ENCODE results near the gene RGS11. TPM values are rescaled to one million over a fixed set of nuclear protein-coding genes. Genes with fewer than 3 reads are reported as not detected.

The RGS11 gene
- total RNA-seq, 1 donor from 2014 or later, result not detected

DNA sequence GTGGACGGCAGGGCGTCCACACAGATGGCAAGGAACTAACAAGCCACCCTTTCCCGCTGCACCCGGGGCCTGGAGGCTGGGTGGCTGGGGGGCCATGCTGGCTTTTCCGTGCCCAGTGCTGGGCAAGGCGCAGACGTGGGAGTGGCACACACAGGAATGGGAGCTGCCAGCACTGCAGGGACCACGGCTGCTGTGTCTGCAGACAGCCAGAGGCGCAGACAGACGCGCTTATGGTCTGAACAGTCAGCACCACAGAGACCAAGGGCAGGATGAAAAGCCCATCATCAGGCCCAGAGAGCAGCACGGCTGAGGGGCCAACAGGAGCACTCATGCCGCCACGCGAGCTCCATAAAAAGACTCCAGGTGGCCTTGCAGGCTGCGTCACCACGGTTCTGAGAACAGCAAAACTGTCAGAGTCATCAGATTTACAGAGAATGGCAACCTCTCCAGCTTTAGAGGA, 31.2 kb upstream of the RGS11 start:
- Mint-ChIP-seq H3K9me3 (no peaks in the 10 kb centered on the region), H3K4me1 (peaks cover 5% of the 10 kb centered on the region), H3K36me3 (ENCODE audit: low read depth) (peaks cover 63% of the 10 kb centered on the region), H3K27me3 (no peaks in the 10 kb centered on the region), H3K27ac (no peak overlapping the region), H3K4me3 (no peak overlapping the region)
- no peak for ATAC-seq (ENCODE audit: low read depth)
- intact Hi-C loops (cut with micrococcal nuclease), result no loop called here
- DNase-seq, result no peak
- TF ChIP-seq, protein P1, sequence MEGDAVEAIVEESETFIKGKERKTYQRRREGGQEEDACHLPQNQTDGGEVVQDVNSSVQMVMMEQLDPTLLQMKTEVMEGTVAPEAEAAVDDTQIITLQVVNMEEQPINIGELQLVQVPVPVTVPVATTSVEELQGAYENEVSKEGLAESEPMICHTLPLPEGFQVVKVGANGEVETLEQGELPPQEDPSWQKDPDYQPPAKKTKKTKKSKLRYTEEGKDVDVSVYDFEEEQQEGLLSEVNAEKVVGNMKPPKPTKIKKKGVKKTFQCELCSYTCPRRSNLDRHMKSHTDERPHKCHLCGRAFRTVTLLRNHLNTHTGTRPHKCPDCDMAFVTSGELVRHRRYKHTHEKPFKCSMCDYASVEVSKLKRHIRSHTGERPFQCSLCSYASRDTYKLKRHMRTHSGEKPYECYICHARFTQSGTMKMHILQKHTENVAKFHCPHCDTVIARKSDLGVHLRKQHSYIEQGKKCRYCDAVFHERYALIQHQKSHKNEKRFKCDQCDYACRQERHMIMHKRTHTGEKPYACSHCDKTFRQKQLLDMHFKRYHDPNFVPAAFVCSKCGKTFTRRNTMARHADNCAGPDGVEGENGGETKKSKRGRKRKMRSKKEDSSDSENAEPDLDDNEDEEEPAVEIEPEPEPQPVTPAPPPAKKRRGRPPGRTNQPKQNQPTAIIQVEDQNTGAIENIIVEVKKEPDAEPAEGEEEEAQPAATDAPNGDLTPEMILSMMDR (IDR thresholded peaks at IDR 0.05), result no peak
- POLR2A ChIA-PET, result interaction anchor here (0.5 kb wide), 1 partner anchor 64 kb away, joined by 4 read pairs; no protein-coding TSS in a partner anchor
- CTCF ChIA-PET, result no interaction called here

DNA sequence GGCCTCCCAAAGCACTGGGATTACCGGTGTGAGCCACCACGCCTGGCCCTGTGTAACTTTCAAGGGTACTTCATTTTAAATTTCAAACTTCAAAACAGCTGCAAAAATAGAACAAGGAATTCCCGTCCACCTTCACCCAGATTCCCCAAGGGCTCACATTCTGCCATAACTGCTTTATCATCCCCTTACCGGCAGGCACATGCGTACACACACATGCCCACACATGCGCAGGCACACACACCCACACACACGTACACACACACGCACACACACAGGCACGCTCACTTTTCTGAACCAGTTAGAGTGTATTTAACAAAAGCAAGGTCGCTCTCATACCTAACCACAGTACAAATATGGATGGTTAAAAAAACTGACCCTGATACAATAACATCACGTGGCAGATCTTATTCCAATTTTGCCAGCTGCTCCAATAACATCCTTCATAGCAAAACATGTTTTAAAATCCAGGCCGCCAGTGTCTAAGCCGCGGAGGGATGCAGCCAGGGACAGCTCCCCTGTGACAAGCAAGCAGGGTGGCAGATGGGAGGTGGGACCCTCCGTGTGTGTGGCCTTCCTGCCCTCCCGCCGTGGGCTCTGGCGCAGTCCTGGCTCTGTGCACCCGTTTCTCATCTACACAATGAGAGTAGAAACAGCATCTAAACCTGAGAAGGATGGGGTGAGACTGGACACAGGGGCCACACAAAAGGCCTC, 30.3 kb upstream of the RGS11 start:
- Mint-ChIP-seq H3K36me3 (ENCODE audit: low read depth) (peaks cover 59% of the 10 kb centered on the region), H3K4me1 (peaks cover 5% of the 10 kb centered on the region)

DNA sequence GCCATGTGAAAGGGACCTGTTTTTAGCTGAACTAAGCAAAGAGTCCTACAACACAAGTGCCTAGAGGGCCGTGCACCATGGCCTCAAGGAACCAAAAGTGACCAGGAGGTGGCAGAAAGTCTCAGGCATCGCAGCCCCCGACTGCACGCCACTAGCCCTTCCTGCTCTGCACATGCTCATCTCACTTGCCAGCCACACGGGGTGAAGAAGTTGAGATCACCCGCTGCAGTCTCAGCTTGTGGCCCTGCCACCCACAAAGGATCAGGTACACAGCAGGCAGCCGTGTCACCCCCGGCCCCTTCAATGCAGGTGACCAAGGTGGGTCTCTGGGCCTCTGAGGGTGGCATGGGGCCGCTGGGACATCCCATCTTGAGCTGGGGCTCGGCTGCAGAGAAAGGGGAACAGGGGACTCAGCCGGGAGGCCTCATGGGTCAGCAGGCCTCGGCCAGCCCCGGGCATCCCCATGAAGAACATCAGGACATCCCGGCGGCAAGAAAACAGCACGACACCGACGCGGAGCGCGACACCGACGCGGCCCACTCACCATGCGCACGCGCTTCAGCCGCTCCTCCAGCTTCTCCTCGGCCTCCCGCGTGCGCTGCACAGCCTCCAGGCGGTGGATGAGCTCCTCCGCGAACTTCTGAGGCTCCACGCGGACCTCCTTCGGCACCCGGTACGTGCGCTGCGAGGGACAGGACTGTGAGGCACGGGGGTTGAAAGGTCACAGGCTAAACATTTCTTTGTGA, 28.2 kb upstream of the RGS11 start:
- Mint-ChIP-seq H3K4me1 (no peaks in the 10 kb centered on the region), H3K27me3 (no peaks in the 10 kb centered on the region), H3K4me3 (no peak overlapping the region), H3K36me3 (ENCODE audit: low read depth) (peaks cover 52% of the 10 kb centered on the region), H3K27ac (no peak overlapping the region), H3K9me3 (no peaks in the 10 kb centered on the region)
- no peak for DNase-seq
- TF ChIP-seq, protein P1 (IDR thresholded peaks at IDR 0.05), result no peak
- ATAC-seq (ENCODE audit: low read depth), result no peak
- intact Hi-C loops (cut with micrococcal nuclease), result no loop called here
- CTCF ChIA-PET, result no interaction called here
- POLR2A ChIA-PET, result interaction anchor here (0.6 kb wide), 1 partner anchor 49 kb away, joined by 3 read pairs; the partner anchor contains the start of gene AXIN1

More for the DNA sequence above, 30.3 kb upstream of the RGS11 start:
- intact Hi-C loops (cut with micrococcal nuclease), result no loop called here
- POLR2A ChIA-PET, result no interaction called here
- Mint-ChIP-seq H3K9me3 (no peaks in the 10 kb centered on the region), H3K27me3 (no peaks in the 10 kb centered on the region), H3K27ac (no peak overlapping the region), H3K4me3 (no peak overlapping the region)
- CTCF ChIA-PET, result no interaction called here
- DNase-seq (no peak), ATAC-seq (ENCODE audit: low read depth) (no peak)
- TF ChIP-seq, protein P1 (IDR thresholded peaks at IDR 0.05), result no peak

DNA sequence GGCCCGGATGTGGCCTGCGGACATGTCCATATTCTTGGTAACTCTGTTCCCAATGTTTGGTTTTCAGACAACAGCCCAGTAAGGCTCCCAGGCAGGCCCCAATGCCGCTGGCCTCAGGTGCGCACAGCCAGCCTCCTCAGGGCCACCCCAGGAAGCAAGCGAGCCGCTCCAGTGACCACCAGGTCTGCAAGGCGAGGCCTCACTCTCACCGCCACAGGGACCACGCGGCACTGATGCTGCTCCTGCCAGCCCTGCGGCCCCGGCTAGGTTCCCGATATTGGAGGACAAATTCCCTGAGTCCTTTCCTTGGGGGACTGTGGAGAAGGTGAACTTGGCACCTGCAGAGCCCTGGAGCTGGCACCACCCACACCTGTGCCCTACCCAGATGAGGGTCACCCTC, 26.2 kb upstream of the RGS11 start:
- ChIA-PET POLR2A (no interaction called here), CTCF (no interaction called here)
- Mint-ChIP-seq H3K4me3 (no peak overlapping the region), H3K9me3 (no peaks in the 10 kb centered on the region), H3K27me3 (no peaks in the 10 kb centered on the region), H3K27ac (no peak overlapping the region), H3K4me1 (no peaks in the 10 kb centered on the region), H3K36me3 (ENCODE audit: low read depth) (peaks cover 45% of the 10 kb centered on the region)
- ATAC-seq (ENCODE audit: low read depth), result no peak
- TF ChIP-seq, protein P1 (IDR thresholded peaks at IDR 0.05), result no peak
- DNase-seq, result no peak
- intact Hi-C loops (cut with micrococcal nuclease), result no loop called here

DNA sequence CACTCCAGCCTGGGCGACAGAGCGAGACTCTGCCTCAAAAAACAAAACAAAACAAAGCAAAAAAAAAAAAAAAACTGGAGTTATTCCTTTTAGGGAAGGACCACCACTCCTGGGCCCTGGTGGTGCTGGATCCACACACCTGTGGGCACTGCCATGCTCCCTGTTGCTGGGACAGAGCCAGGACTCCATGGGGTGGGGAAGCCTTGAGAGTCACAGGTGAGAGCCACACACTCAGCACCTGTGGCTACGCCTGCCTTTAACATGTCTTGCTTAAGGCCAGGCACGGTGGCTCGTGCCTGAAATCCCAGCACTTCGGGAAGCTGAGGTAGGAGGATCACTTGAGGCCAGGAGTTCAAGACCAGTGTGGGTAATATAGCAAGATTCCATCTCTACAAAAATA, 25.5 kb upstream of the RGS11 start:
- TF ChIP-seq, protein P1 (IDR thresholded peaks at IDR 0.05), result no peak
- Mint-ChIP-seq H3K36me3 (ENCODE audit: low read depth) (peaks cover 41% of the 10 kb centered on the region), H3K27me3 (no peaks in the 10 kb centered on the region), H3K9me3 (no peaks in the 10 kb centered on the region), H3K4me1 (no peaks in the 10 kb centered on the region), H3K4me3 (no peak overlapping the region), H3K27ac (no peak overlapping the region)
- DNase-seq, result no peak
- ChIA-PET POLR2A (no interaction called here), CTCF (no interaction called here)
- ATAC-seq (ENCODE audit: low read depth), result no peak
- intact Hi-C loops (cut with micrococcal nuclease), result no loop called here
